AML-193 (cell line): ENCODE results near the gene CRY2.
"Not testable (repeated sequence)": the region's sequence is repeated elsewhere in the genome, so short reads cannot be mapped to it uniquely, and the experiment has no call there.

Experiments
- DNase-seq, 2 experiments: peaks; one replicate each; lab custom pipeline; 2025; lab: John Stamatoyannopoulos, UW

The CRY2 gene

DNA sequence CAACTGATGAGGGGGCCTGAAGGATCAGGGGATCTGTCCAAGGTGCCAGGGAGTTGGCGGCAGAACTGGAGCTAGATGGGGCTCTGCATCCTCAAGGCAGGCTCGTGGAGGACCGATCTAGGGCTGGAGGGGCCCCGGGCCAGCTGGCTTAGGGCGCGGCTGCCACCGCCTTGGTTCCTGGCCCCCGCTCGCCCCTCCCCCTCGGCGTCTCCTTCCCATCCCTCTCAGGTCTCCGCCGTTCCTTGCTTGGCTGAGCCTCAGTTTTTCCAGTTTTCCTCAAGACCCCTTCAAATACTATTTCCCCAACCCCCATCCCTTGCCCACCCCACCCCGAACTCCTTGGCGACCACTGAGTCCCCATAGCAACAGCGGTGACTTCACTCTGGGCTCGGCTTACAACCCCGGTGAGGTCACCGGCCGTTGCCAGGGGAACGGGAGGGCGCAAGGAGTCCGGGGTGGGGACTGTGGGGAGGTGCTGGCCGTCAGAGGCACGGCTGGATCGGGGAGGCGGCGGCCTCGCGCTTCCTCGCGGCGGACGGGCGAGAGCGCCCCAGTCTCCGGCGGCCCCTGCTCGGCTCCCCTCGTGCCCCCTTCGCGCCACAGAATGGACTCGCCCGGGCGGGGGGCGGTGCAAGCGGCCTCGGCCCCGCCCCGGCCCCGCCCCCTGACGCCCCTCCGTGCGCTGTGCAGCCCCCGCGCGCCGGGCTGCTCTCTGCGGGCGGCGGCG, 52.3 kb downstream of the CRY2 start:
- no peak for DNase-seq

DNA sequence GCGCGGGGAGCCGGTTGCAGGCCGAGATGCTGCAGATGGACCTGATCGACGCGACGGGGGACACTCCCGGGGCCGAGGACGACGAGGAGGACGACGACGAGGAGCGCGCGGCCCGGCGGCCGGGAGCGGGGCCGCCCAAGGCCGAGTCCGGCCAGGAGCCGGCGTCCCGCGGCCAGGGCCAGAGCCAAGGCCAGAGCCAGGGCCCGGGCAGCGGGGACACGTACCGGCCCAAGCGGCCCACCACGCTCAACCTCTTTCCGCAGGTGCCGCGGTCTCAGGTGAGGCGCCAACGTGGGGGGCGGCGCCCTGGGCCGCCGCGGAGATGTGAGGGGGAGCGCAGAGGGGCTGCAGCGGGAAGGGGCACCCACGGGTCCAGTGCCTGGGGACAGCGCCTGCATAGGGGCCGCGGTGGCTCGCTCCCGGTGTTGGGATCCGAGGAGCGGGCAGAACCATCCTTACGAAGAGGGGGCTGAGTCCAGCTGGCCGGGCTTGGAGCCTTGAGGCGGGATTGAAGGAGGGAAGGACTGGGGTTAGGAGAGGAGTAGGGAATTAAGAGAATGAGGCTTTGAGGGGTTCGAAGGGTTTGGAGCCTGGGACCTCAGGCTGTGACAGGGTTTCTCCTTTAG, 53.0 kb downstream of the CRY2 start:
- not testable (repeated sequence) for DNase-seq

DNA sequence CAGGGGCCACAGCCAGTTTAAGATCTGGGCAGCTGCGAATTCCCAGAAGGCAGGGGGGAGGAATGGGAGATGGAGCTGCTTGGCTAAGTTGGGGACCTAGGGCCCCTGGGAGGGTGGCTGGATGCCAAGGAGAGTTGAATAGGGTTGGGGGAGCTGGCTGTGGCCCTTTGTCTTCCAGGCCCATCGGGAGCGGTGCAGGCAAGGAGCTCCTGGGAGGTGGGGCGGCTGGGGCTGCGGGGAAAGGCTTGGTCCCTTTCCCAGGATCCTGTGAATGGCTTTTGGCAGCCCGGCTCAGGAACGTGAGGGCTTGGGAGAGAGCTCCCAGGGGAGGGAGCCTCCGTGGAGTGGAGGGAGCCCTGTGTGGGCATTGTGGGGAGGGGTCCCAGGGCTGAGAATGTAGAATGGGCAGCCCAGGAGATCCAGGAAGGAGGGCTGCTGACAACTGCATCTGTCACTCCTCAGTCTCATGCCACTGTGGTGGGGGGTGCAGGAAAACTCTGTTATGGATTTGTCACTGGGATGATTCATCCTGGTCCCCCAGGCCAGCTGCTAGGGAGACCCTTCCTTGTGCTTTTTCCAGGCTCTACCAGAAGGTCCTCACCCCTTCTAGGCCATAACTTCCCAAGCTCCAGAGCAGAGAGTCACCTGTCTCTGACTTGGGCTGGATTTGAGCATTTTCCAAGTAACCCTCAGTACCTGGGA, 53.8 kb downstream of the CRY2 start:
- DNase-seq = no peak

DNA sequence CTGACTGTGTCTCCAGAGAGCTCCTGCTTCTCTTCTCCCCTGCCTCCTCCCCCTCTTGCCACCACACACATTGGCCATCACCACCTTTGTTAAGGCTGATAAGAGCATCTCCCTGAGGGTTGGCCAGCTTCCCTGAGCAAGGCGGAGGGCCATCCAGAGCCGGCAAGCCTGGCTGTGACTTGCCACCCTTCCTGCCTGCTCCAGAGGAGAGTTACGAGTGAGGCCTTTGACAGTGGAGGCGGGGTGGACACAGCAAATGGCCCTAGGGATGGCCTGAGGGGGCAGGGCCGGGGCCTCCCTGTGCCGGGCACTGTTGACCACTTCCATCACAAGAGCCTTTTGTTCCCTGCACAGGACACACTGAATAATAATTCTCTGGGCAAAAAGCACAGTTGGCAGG, 54.4 kb downstream of the CRY2 start:
- DNase-seq = no peak

DNA sequence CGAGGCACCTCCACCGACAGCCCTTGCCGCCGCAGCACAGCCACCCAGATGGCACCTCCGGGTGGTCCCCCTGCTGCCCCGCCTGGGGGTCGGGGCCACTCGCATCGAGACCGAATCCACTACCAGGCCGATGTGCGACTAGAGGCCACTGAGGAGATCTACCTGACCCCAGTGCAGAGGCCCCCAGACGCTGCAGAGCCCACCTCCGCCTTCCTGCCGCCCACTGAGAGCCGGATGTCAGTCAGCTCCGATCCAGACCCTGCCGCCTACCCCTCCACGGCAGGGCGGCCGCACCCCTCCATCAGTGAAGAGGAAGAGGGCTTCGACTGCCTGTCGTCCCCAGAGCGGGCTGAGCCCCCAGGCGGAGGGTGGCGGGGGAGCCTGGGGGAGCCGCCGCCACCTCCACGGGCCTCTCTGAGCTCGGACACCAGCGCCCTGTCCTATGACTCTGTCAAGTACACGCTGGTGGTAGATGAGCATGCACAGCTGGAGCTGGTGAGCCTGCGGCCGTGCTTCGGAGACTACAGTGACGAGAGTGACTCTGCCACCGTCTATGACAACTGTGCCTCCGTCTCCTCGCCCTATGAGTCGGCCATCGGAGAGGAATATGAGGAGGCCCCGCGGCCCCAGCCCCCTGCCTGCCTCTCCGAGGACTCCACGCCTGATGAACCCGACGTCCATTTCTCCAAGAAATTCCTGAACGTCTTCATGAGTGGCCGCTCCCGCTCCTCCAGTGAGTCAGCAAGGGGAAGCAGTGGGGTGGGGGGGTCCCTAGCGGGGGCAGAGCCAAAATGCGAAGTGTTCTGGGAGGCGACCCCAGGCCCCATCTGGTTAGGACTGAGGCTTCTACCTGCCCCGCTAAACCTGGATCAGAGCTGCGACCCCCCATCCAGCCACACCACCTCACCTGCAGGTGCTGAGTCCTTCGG, 55.4 kb downstream of the CRY2 start:
- DNase-seq = no peak

DNA sequence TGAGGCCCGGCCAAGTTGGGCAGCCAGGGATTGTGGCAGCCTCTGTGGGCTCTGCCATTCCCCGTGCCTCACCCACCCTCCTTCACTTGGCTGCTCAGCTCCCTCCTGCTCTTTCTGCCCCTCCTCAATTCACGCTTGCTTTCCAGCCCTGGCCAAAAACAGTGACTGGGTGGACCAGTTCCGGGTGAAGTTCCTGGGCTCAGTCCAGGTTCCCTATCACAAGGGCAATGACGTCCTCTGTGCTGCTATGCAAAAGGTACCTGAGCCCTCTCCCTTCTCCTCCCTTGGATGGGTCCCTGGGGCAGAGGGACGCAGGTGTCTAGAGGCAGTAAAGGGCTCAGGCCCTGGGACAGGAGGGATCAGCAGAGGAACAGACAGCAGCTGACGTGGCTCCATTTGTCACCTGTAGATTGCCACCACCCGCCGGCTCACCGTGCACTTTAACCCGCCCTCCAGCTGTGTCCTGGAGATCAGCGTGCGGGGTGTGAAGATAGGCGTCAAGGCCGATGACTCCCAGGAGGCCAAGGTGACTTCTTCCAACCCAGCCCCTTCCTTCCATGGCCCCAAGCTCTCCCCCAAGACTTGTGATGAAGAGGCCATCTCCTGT, 57.1 kb downstream of the CRY2 start:
- no peak for DNase-seq

DNA sequence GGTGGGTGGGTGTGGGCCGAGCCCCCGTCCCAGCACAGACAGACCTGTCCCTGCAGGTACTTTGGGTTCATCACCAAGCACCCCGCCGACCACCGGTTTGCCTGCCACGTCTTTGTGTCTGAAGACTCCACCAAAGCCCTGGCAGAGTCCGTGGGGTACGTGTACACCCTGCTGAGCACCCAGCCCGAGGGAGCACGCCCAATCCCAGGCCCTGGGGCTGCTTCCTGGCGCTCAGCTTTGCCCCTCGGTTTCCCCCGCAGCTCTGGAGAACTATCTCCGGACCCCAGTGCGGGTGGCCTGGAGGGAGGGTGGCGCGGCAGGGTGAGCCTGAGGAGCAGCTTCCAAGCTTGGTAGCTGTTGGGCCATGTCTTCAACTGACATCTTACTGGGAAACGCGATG, 57.8 kb downstream of the CRY2 start:
- DNase-seq = no peak

DNA sequence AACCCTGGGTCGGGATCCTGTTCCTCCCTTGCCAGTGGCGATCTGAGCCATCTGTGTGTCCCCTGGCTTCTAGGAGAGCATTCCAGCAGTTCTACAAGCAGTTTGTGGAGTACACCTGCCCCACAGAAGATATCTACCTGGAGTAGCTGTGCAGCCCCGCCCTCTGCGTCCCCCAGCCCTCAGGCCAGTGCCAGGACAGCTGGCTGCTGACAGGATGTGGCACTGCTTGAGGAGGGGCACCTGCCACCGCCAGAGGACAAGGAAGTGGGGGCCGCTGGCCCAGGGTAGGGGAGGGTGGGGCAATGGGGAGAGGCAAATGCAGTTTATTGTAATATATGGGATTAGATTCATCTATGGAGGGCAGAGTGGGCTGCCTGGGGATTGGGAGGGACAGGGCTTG, 58.3 kb downstream of the CRY2 start:
- DNase-seq = not testable (repeated sequence)

DNA sequence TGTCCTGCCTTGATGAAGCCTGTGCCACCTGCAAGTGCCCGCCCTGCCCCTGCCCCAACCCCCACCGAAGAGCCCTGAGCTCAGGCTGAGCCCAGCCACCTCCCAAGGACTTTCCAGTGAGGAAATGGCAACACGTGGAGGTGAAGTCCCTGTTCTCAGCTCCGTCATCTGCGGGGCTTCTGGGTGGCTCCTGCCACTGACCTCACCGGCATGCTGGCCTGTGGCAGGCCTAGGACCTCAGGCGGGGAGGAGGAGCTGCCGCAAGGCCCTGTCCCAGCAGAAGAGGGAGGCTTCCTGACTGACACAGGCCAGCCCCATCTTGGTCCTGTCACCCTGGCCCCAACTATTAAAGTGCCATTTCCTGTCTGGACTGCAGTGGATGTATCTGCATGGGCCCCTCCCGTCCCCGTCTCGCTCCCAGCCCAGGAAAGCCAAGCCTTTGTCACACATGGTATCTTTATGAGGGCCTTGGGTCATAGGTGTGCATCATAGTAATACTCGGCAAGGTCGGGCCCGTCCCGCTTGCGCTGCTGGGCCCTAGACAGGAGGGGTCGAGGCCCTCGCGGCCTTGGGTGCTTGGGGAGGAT, 58.9 kb downstream of the CRY2 start:
- no peak for DNase-seq

DNA sequence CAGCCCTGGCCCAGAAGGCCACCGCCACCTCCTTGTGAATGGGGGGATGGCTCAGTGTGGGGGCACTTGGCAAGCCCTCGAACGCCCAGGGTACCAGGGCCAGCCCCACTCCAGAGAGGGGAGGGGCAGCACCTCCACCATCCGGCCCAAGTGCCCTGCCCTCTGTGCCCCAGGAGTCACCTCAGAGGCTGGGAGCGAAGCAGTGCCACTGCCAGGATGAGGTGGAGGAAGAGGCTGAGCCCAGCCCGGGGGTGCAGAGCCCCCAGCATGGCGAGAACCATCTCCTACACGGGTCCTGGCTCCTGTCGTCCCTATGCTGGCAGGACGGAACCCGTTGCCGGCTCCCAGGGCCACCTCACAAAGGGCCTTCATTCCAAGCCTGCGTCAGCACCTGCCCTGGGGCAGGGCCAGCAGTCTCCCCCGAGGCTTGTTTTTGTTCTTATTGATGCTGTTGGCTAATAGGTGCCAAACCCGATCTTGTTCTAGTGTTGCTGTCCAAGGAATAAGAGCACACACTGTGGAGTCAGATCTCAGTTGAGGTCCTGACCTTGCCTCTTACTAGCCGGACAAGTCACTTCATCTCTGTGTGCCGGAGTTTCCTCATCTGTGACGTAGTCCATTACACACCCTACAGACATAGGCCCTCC, 59.8 kb downstream of the CRY2 start, which contains the start of gene FREY1:
FREY1 (minus strand) TSS at position 307 of the 647 bp plus-strand sequence; CDS start at position 281, 26 bp downstream.
- no peak for DNase-seq

DNA sequence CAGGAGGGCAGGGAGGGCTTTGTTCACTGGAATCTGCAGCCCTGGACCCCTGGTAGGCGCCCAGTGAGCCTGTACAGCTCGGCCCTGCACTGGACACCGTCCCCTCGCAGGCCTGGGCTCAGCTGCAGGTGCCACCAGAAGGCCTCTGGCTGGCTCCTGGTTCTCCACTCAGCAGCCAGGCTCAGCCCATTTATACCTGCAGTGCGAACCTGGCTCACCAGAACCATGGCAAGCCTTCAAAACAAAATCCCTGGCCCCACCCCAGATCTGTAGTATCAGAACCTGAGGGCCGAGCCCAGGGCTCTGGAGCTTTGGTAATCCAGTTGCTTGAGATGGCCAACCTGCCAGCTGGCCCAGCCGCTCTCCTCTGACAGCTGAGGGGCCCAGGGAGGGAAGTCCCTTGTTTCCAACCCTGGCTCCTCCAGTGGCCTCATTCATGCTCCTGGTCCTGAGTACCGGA, 60.7 kb downstream of the CRY2 start:
- no peak for DNase-seq

DNA sequence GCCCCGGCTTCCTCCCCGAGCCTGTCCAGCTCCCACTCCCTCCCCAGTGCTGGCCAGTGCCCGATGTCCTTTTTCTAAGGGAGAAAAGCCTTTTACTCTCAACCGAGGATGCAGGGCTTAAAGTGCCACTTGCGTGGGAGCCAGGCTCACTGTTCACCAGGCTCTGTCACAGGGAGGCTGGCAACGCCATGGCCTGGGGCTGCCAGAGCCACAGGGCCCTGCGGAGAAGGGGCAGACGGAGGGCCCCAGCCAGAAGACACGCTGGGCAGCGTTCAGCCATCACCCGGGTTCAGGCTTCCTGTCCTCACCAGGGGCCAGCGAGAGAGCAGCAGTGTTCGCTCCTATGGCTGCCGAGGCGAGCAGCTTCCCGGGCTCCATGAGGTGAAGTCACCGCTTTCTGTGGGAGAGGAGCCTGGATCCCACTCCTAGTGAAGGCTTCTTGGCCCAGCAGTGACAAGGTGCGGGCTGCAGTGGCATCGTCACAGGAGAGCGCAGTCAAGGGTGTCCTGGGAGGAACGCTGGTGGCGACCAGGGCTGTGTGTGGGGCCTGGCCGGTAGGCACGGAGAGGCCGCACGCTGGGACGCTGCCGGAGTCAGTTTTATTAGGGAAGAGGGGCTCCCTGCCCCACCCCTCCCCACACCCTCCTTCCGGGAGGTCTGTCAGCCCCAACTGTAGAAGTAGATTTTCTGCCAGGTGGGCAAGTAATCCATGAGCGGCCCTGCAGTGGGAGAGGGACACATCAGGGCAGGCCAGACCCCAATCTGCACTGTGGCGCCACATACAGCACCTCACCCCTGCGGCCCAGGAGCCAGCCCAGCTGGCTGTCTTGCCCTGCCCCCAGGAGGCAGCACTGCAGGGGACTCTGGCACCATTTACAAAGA, 62.6 kb downstream of the CRY2 start:
- no peak for DNase-seq

DNA sequence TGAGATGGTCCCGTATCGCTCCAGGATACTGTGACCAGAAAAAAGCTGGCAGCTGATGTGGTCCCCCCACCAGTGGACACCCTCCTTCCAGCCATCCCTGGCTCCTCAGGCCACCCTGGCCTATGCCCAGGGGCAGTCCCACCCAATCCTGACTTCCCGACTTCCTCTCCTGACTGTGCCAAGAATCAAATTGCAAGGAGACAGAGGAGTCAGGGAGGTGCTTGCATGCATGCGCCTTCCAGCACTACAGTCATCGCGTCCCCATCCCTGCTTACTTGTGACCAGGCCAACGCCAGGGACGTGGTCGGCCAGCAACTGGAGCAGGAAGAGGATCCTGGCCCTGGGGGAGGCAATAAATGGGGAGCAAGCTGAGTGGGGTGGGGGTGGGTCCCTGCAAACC, 63.3 kb downstream of the CRY2 start:
- DNase-seq = no peak

DNA sequence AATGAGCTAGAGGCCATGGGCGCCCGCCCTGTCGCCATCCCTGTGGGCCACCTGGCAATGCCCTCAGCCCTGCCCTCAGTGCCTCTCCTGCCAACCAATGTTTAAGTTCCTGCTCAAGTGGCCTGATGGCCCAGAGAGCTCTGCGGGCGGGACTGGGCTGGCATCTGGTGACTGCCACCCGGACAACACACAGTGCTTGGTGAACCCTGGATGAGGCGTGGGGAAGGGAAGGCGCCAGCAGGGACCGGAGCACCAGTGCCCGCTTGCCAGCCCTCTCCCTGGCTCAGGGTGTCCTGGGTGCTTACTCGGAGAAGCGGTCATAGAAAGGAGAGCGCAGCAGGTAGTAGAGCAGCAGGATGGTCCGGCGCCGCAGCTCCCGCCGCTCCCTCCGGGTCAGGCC, 66.2 kb downstream of the CRY2 start:
- DNase-seq = no peak

DNA sequence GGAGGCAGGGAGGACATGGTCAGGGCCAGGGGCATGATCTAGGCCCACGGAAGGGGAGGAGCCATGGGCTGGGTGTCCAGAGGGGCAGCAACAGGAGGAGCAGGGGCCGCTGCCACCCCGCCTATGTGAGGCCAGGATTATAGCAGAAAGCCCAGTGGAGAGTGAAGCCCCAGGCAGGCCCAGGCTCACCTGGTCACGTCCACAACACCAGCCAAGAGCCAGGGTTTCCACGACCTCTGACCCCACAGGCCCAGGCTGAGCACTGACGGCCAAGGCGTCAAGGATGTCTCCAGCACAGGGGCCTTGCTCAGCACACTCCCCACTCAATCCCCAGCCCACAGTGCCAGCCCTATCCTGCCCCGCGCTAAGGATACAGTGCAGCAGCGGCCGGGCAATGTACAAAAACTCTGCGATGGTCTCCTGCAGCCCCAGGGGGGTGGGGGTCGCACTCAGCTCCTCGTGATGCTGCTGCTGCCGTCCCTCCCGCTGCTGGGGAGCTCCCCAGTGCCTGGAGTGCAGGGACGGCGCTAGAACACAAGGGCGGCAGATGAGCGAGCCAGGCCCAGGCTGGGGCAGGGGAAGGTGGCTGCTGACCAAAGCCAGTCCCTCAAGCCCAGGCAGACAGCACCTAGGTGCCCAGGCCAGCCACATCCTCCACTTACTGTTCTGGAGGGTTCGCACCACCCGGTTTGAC, 66.8 kb downstream of the CRY2 start:
- no peak for DNase-seq

DNA sequence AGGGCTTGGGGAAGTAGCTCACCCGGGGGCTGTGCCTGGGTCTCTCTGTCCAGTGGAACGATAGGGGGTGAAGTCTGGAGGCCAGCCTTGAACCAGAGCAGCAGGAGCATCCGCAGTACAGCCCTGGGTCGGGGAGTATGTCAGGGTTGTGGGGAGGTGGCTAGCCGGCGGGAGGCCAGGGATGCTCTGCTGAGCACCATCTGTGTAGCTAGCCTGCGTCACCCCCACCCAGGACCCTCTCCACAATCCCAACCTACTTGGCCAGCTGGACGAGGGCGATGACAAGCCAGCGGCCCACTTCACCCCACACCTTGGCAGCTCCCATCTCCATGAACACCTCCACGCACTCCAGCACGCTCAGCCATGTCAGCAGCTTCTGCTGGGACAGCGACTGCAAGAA, 68.2 kb downstream of the CRY2 start:
- DNase-seq = no peak

DNA sequence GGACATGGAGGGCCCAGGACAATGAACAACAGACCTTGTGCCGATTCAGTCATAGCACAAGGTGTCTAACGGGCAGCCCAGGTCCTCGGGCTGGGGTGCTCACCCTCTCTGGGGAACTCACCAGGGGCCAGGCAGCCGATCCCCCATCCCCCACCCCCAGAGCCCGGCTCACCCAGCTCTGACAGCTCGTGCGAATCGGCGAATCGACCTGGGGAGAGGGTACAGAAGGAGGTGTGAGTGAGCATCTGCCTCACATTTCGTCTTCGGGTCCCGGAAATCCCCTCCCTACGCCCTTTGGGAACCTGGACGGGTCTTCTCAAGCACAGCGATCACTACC, 70.0 kb downstream of the CRY2 start:
- no peak for DNase-seq

DNA sequence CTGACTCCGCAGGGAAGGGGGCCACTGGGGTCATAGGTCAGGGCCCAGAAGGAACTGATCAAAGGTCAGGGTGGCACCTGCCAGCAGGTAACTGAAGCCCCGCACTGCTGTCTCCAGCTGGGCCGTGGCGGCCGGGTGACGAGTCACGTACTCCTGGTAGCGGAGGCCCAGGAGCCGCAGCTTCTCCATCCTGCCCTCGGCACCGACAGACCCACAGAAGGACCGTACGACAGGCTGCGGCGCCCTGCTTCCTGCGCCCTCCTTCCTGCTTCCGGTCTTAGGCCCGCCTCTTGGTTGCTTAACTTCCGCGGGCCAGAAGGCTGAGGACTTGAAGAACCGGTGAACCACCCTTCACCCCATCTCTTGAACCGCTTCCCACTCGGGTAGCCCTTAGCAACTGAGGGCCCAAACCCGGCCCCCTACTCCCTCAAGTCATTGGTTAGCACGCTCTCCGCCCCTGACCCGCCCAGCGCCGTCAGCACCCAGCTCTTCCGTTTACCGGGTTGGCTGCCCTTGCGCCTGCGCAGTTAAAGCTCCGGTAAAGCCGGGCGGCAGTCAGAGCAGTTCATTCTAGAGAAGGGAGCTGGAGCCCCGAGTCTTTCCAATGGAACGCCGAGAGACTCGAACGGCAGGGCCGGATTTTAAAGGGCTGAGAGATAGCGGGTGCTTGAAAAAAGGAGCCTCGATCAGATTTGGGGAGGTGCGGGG, 70.5 kb downstream of the CRY2 start, which contains the start of gene PEX16:
PEX16 (minus strand) TSS at position 255 of the 708 bp plus-strand sequence; CDS start at position 189, 66 bp downstream.
- peak; percentile 95 to 96 for DNase-seq
